Rectal smooth muscle tissue (tissue), 1 donor: Measurements from ENCODE around the gene TGM6.

ENCODE experiments used
- H3K27ac ChIP-seq: one replicate; pipeline ENCODE4 v1.7.0; 2013; ENCODE audit warnings: low read depth, low read length, inconsistent platforms
- H3K27me3 ChIP-seq: one replicate; pipeline ENCODE4 v1.7.0; 2013; ENCODE audit warnings: low read length; ENCODE audit not compliant: control insufficient read depth, insufficient read depth
- H3K36me3 ChIP-seq: one replicate; pipeline ENCODE4 v1.7.0; 2013; ENCODE audit warnings: low read length; ENCODE audit not compliant: control insufficient read depth, insufficient read depth
- H3K4me1 ChIP-seq: one replicate; pipeline ENCODE4 v1.7.0; 2013; ENCODE audit warnings: low read length; ENCODE audit not compliant: control insufficient read depth, insufficient read depth
- H3K4me3 ChIP-seq: one replicate; pipeline ENCODE4 v1.7.0; 2013; ENCODE audit warnings: low read length
- H3K9ac ChIP-seq: one replicate; pipeline ENCODE4 v1.7.0; 2013; ENCODE audit warnings: low read length

TGM6 gene

GRCh38 chr20:2380601-2381000 is at the start of gene TGM6:
TSS of gene TGM6 (plus strand) at chr20:2380901. CDS start at chr20:2380969, 68 bp downstream.
- Histone ChIP-seq H3K27me3 (no peaks in the 10 kb centered on the region), H3K9ac (no peak within 1 kb of the TSS), H3K4me1 (no peaks in the 10 kb centered on the region), H3K27ac (no peak within 1 kb of the TSS), H3K36me3 (no peaks in the 10 kb centered on the region), H3K4me3 (no peak within 1 kb of the TSS)

GRCh38 chr20:2331106-2331505 is 49.6 kb upstream of the TGM6 start:
- no peaks in the 10 kb centered on the region for H3K36me3 ChIP-seq
- H3K27me3 ChIP-seq, result no peaks in the 10 kb centered on the region
- H3K4me1 ChIP-seq, result no peaks in the 10 kb centered on the region
- no peak overlapping the region for H3K4me3 ChIP-seq
- H3K9ac ChIP-seq, result no peak overlapping the region
- H3K27ac ChIP-seq, result no peak overlapping the region

- Histone ChIP-seq H3K27me3 (no peaks in the 10 kb centered on the region), H3K4me3 (no peak overlapping the region), H3K27ac (no peak overlapping the region), H3K4me1 (no peaks in the 10 kb centered on the region), H3K9ac (no peak overlapping the region), H3K36me3 (no peaks in the 10 kb centered on the region)
Measured at GRCh38 chr20:2331901-2332565, 48.7 kb upstream of the TGM6 start.

GRCh38 chr20:2332711-2333110 is 48.0 kb upstream of the TGM6 start:
- H3K27me3 ChIP-seq, result no peaks in the 10 kb centered on the region
- H3K4me3 ChIP-seq, result no peak overlapping the region
- no peaks in the 10 kb centered on the region for H3K36me3 ChIP-seq
- H3K4me1 ChIP-seq, result no peaks in the 10 kb centered on the region
- no peak overlapping the region for H3K27ac ChIP-seq
- no peak overlapping the region for H3K9ac ChIP-seq

GRCh38 chr20:2333821-2334220 is 46.9 kb upstream of the TGM6 start:
- Histone ChIP-seq H3K27me3 (no peaks in the 10 kb centered on the region), H3K4me3 (no peak overlapping the region), H3K9ac (no peak overlapping the region), H3K4me1 (no peaks in the 10 kb centered on the region), H3K27ac (no peak overlapping the region), H3K36me3 (no peaks in the 10 kb centered on the region)

GRCh38 chr20:2335096-2335870 is 45.4 kb upstream of the TGM6 start:
- no peak overlapping the region for H3K4me3 ChIP-seq
- no peak overlapping the region for H3K9ac ChIP-seq
- no peaks in the 10 kb centered on the region for H3K27me3 ChIP-seq
- no peaks in the 10 kb centered on the region for H3K4me1 ChIP-seq
- no peak overlapping the region for H3K27ac ChIP-seq
- no peaks in the 10 kb centered on the region for H3K36me3 ChIP-seq

GRCh38 chr20:2336471-2336870 is 44.2 kb upstream of the TGM6 start:
- Histone ChIP-seq H3K4me3 (no peak overlapping the region), H3K9ac (no peak overlapping the region), H3K27me3 (no peaks in the 10 kb centered on the region), H3K4me1 (no peaks in the 10 kb centered on the region), H3K27ac (no peak overlapping the region), H3K36me3 (no peaks in the 10 kb centered on the region)

GRCh38 chr20:2337142-2337541 is 43.6 kb upstream of the TGM6 start:
- Histone ChIP-seq H3K9ac (no peak overlapping the region), H3K27me3 (no peaks in the 10 kb centered on the region), H3K36me3 (no peaks in the 10 kb centered on the region), H3K4me1 (no peaks in the 10 kb centered on the region), H3K27ac (no peak overlapping the region), H3K4me3 (no peak overlapping the region)

GRCh38 chr20:2338411-2339066 is 42.2 kb upstream of the TGM6 start:
- Histone ChIP-seq H3K9ac (no peak overlapping the region), H3K36me3 (no peaks in the 10 kb centered on the region), H3K27me3 (no peaks in the 10 kb centered on the region), H3K4me3 (no peak overlapping the region), H3K4me1 (no peaks in the 10 kb centered on the region), H3K27ac (no peak overlapping the region)

- Histone ChIP-seq H3K4me1 (no peaks in the 10 kb centered on the region), H3K4me3 (no peak overlapping the region), H3K9ac (no peak overlapping the region), H3K27ac (no peak overlapping the region), H3K27me3 (no peaks in the 10 kb centered on the region), H3K36me3 (no peaks in the 10 kb centered on the region)
Measured at GRCh38 chr20:2340136-2340535, 40.6 kb upstream of the TGM6 start.

- Histone ChIP-seq H3K9ac (no peak overlapping the region), H3K4me1 (no peaks in the 10 kb centered on the region), H3K27me3 (no peaks in the 10 kb centered on the region), H3K4me3 (no peak overlapping the region), H3K27ac (no peak overlapping the region), H3K36me3 (no peaks in the 10 kb centered on the region)
Measured at GRCh38 chr20:2340823-2341222, 39.9 kb upstream of the TGM6 start.

GRCh38 chr20:2341336-2341735 is 39.4 kb upstream of the TGM6 start:
- no peak overlapping the region for H3K27ac ChIP-seq
- H3K4me1 ChIP-seq, result no peaks in the 10 kb centered on the region
- no peaks in the 10 kb centered on the region for H3K27me3 ChIP-seq
- no peak overlapping the region for H3K4me3 ChIP-seq
- H3K36me3 ChIP-seq, result no peaks in the 10 kb centered on the region
- no peak overlapping the region for H3K9ac ChIP-seq
